Measurements from ENCODE around the gene CHP2. TPM values are rescaled to one million over a fixed set of nuclear protein-coding genes. Genes with fewer than 3 reads are reported as not detected.

CHP2 gene
- total RNA-seq, 1 donor from 2014 or later, result not detected

GRCh38 chr16:23757116-23757515 is 2.3 kb downstream of the CHP2 start:
- TF ChIP-seq CTCF (IDR thresholded peaks at IDR 0.05; ENCODE audit: partially characterized antibody, unreplicated experiment), result no peak
- Mint-ChIP-seq H3K9me3 (ENCODE audit: unreplicated experiment) (peaks cover 6% of the 10 kb centered on the region), H3K27ac (ENCODE audit: unreplicated experiment) (no peak overlapping the region), H3K27me3 (ENCODE audit: unreplicated experiment) (peaks cover 16% of the 10 kb centered on the region), H3K4me1 (ENCODE audit: low read depth, unreplicated experiment) (no peaks in the 10 kb centered on the region), H3K36me3 (ENCODE audit: unreplicated experiment) (peaks cover 14% of the 10 kb centered on the region), H3K4me3 (ENCODE audit: unreplicated experiment) (no peak overlapping the region)
- DNase-seq, result no peak

- no peak for DNase-seq
- no peak overlapping the region for H3K27ac Mint-ChIP-seq (ENCODE audit: unreplicated experiment)
- peaks cover 6% of the 10 kb centered on the region for H3K9me3 Mint-ChIP-seq (ENCODE audit: unreplicated experiment)
- H3K4me3 Mint-ChIP-seq (ENCODE audit: unreplicated experiment), result no peak overlapping the region
- H3K36me3 Mint-ChIP-seq (ENCODE audit: unreplicated experiment), result peaks cover 14% of the 10 kb centered on the region
- TF ChIP-seq CTCF (IDR thresholded peaks at IDR 0.05; ENCODE audit: partially characterized antibody, unreplicated experiment), result no peak
- H3K4me1 Mint-ChIP-seq (ENCODE audit: low read depth, unreplicated experiment), result no peaks in the 10 kb centered on the region
- peaks cover 16% of the 10 kb centered on the region for H3K27me3 Mint-ChIP-seq (ENCODE audit: unreplicated experiment)
Measured at GRCh38 chr16:23757937-23758619, 3.3 kb downstream of the CHP2 start.

- Mint-ChIP-seq H3K36me3 (ENCODE audit: unreplicated experiment) (no peaks in the 10 kb centered on the region), H3K9me3 (ENCODE audit: unreplicated experiment) (no peaks in the 10 kb centered on the region), H3K4me3 (ENCODE audit: unreplicated experiment) (no peak overlapping the region), H3K4me1 (ENCODE audit: low read depth, unreplicated experiment) (no peaks in the 10 kb centered on the region), H3K27ac (ENCODE audit: unreplicated experiment) (no peak overlapping the region), H3K27me3 (ENCODE audit: unreplicated experiment) (no peaks in the 10 kb centered on the region)
- no peak for TF ChIP-seq CTCF (IDR thresholded peaks at IDR 0.05; ENCODE audit: partially characterized antibody, unreplicated experiment)
- DNase-seq, result no peak
Measured at GRCh38 chr16:23765933-23766332, 11.1 kb downstream of the CHP2 start.

- no peaks in the 10 kb centered on the region for H3K36me3 Mint-ChIP-seq (ENCODE audit: unreplicated experiment)
- no peak for DNase-seq
- H3K4me3 Mint-ChIP-seq (ENCODE audit: unreplicated experiment), result no peak overlapping the region
- H3K9me3 Mint-ChIP-seq (ENCODE audit: unreplicated experiment), result no peaks in the 10 kb centered on the region
- H3K4me1 Mint-ChIP-seq (ENCODE audit: low read depth, unreplicated experiment), result no peaks in the 10 kb centered on the region
- no peak for TF ChIP-seq CTCF (IDR thresholded peaks at IDR 0.05; ENCODE audit: partially characterized antibody, unreplicated experiment)
- no peak overlapping the region for H3K27ac Mint-ChIP-seq (ENCODE audit: unreplicated experiment)
- no peaks in the 10 kb centered on the region for H3K27me3 Mint-ChIP-seq (ENCODE audit: unreplicated experiment)
Measured at GRCh38 chr16:23768581-23768980, 13.8 kb downstream of the CHP2 start.

GRCh38 chr16:23771027-23771426 is 16.2 kb downstream of the CHP2 start:
- no peak for DNase-seq
- Mint-ChIP-seq H3K27ac (ENCODE audit: unreplicated experiment) (no peak overlapping the region), H3K4me1 (ENCODE audit: low read depth, unreplicated experiment) (no peaks in the 10 kb centered on the region)

More at GRCh38 chr16:23771027-23771426, 16.2 kb downstream of the CHP2 start:
- Mint-ChIP-seq H3K9me3 (ENCODE audit: unreplicated experiment) (no peaks in the 10 kb centered on the region), H3K36me3 (ENCODE audit: unreplicated experiment) (no peaks in the 10 kb centered on the region), H3K27me3 (ENCODE audit: unreplicated experiment) (no peaks in the 10 kb centered on the region), H3K4me3 (ENCODE audit: unreplicated experiment) (no peak overlapping the region)
- no peak for TF ChIP-seq CTCF (IDR thresholded peaks at IDR 0.05; ENCODE audit: partially characterized antibody, unreplicated experiment)

All from glutamatergic neuron (in vitro differentiated cells).